ENCODE measurements around the gene GALE.
"Not testable (repeated sequence)": the region's sequence is repeated elsewhere in the genome, so short reads cannot be mapped to it uniquely, and the experiment has no call there.

The GALE gene

DNA sequence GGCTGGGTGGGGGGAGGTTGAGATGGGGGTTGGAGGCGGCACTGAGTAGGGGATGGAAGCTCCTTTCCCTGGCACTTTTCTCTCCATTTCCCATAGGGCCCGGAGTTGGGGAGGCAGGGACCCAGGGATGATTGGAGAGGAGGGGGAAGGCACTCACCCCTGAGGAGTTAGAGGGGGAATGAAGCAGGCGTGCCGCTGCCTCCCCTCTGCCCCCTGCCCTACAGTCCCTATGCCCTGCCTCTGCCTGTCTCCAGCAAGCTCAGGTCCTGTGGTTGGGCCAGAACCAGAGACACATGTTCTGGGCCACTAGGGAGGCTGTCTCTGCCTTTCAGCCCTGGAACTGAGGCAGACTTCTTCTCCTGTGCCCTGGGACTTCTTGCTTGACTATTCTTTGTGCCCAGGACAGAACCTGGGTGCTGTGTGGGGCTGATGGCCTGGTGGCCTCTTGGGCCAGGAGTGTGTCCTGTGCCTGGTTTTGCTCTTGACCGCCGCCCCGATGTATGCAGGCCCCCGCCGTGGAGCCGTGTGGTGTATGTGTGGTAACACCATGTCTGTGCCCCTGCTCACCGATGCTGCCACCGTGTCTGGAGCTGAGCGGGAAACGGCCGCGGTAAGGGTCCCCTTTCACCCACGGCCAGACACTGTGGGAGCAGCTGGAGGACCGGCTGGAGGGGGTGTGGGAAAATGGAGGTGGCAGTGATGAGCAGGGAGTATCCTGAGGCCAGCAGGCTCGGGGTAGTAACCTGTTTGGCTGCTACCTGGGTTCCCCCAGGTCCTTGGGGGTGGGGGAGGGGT lies 8.2 kb downstream of the GALE start:
- Histone ChIP-seq H3K9me3 (ENCODE audit: control insufficient read depth, insufficient read depth, low read length) (0 out of 2 replicates have a peak, but pooled peaks cover under 1% of the 10 kb centered on the region), H3K27me3 (ENCODE audit: control insufficient read depth, insufficient read depth, low read length) (no peaks in the 10 kb centered on the region), H3K4me3 (ENCODE audit: low read length) (peak overlapping the region; percentile 64; the same call in 1 of the 2 replicates), H3K27ac (ENCODE audit: low read length) (no peak overlapping the region), H3K4me1 (ENCODE audit: control insufficient read depth, insufficient read depth, low read length) (0 out of 2 replicates have a peak, but pooled peaks cover 3% of the 10 kb centered on the region), H3K36me3 (ENCODE audit: control insufficient read depth, insufficient read depth, low read length) (peaks cover 27% of the 10 kb centered on the region)
- DNase-seq (ENCODE audit: low read depth, low spot score) = no peak
- WGBS (ENCODE audit: insufficient coverage, insufficient read length) = no CpG with 5 or more reads among the region's 19 CpGs

- H3K9me3 ChIP-seq (ENCODE audit: control insufficient read depth, insufficient read depth, low read length) = 0 out of 2 replicates have a peak, but pooled peaks cover 1% of the 10 kb centered on the region
- DNase-seq (ENCODE audit: low read depth, low spot score) = no peak
- H3K36me3 ChIP-seq (ENCODE audit: control insufficient read depth, insufficient read depth, low read length) = peaks cover 27% of the 10 kb centered on the region
- H3K27ac ChIP-seq (ENCODE audit: low read length) = no peak overlapping the region
- H3K27me3 ChIP-seq (ENCODE audit: control insufficient read depth, insufficient read depth, low read length) = no peaks in the 10 kb centered on the region
- peak overlapping the region; percentile 64 for H3K4me3 ChIP-seq (ENCODE audit: low read length)
- H3K4me1 ChIP-seq (ENCODE audit: control insufficient read depth, insufficient read depth, low read length) = 0 out of 2 replicates have a peak, but pooled peaks cover 3% of the 10 kb centered on the region
- no CpG with 5 or more reads among the region's 15 CpGs for WGBS (ENCODE audit: insufficient coverage, insufficient read length)
These were observed 9.0 kb downstream of the GALE start for GRCh38 chr1:23791516-23792047.

DNA sequence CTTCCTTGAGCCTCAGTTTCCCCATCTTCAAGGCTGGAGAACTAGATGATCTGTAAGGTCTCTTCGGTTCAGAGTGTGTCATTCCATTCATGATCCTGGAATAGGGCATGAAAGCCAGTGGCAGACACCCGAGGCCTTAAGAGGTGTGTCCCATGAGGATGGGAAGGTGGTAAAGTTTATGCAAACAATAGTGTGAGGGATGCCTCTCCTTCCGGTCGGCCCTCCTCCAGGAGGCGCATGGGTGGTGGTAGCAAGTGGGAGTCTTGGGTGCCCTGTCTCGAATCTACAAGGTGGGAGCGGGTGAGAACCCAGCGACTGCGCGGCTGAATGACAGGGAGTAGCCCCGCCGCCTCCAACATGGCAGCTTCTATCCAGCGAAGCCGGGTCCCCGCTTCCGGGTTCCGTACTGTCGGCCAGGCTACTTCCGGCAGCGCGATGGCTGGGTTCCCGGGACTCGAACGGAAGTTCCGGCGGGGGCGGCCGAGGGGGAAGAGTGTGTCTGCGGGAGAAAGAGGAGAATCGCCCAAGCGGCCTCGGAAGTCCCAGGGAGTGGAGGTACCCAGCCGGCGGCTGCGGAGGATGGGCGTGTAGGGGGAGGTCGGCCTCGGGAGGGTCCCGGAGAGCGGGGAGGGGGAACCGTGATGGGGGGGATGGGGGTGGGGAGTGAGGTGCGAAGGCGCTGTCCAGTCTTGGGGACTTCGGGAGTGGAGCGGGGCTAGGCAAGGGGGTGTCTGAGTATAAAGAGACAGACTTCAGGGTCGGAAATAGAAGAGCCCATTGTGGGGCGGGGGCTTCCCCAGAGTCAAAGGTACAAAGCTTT lies 9.6 kb downstream of the GALE start, which contains the start of gene LYPLA2:
LYPLA2 (plus strand) TSS at position 450 of the 820 bp plus-strand sequence. CDS start 1,538 bp downstream, outside the sequence.
- WGBS (ENCODE audit: insufficient coverage, insufficient read length) = no CpG with 5 or more reads among the region's 47 CpGs
- DNase-seq (ENCODE audit: low read depth, low spot score) = no peak
- H3K36me3 ChIP-seq (ENCODE audit: control insufficient read depth, insufficient read depth, low read length) = peaks cover 21% of the 10 kb centered on the region
- H3K27me3 ChIP-seq (ENCODE audit: control insufficient read depth, insufficient read depth, low read length) = no peaks in the 10 kb centered on the region
- H3K4me1 ChIP-seq (ENCODE audit: control insufficient read depth, insufficient read depth, low read length) = 0 out of 2 replicates have a peak, but pooled peaks cover 3% of the 10 kb centered on the region
- H3K27ac ChIP-seq (ENCODE audit: low read length) = no peak within 1 kb of the TSS
- H3K9me3 ChIP-seq (ENCODE audit: control insufficient read depth, insufficient read depth, low read length) = 0 out of 2 replicates have a peak, but pooled peaks cover 1% of the 10 kb centered on the region
- peak within 1 kb of the TSS; percentile 64 for H3K4me3 ChIP-seq (ENCODE audit: low read length)

GRCh38 chr1:23788695-23789094 lies 11.9 kb downstream of the GALE start:
- H3K4me3 ChIP-seq (ENCODE audit: low read length) = no peak overlapping the region
- 0 out of 2 replicates have a peak, but pooled peaks cover 3% of the 10 kb centered on the region for H3K4me1 ChIP-seq (ENCODE audit: control insufficient read depth, insufficient read depth, low read length)
- H3K9me3 ChIP-seq (ENCODE audit: control insufficient read depth, insufficient read depth, low read length) = 0 out of 2 replicates have a peak, but pooled peaks cover 1% of the 10 kb centered on the region
- WGBS (ENCODE audit: insufficient coverage, insufficient read length) = no CpG with 5 or more reads among the region's 3 CpGs
- no peak for DNase-seq (ENCODE audit: low read depth, low spot score)
- H3K36me3 ChIP-seq (ENCODE audit: control insufficient read depth, insufficient read depth, low read length) = peaks cover 11% of the 10 kb centered on the region
- no peaks in the 10 kb centered on the region for H3K27me3 ChIP-seq (ENCODE audit: control insufficient read depth, insufficient read depth, low read length)
- no peak overlapping the region for H3K27ac ChIP-seq (ENCODE audit: low read length)

- Histone ChIP-seq H3K36me3 (ENCODE audit: control insufficient read depth, insufficient read depth, low read length) (peaks cover 5% of the 10 kb centered on the region), H3K27me3 (ENCODE audit: control insufficient read depth, insufficient read depth, low read length) (no peaks in the 10 kb centered on the region), H3K4me3 (ENCODE audit: low read length) (no peak overlapping the region), H3K27ac (ENCODE audit: low read length) (no peak overlapping the region), H3K4me1 (ENCODE audit: control insufficient read depth, insufficient read depth, low read length) (0 out of 2 replicates have a peak, but pooled peaks cover 3% of the 10 kb centered on the region), H3K9me3 (ENCODE audit: control insufficient read depth, insufficient read depth, low read length) (0 out of 2 replicates have a peak, but pooled peaks cover 1% of the 10 kb centered on the region)
- no peak for DNase-seq (ENCODE audit: low read depth, low spot score)
- WGBS (ENCODE audit: insufficient coverage, insufficient read length) = no CpG with 5 or more reads among the region's 3 CpGs
These were observed 12.9 kb downstream of the GALE start for GRCh38 chr1:23787701-23788100.

DNA sequence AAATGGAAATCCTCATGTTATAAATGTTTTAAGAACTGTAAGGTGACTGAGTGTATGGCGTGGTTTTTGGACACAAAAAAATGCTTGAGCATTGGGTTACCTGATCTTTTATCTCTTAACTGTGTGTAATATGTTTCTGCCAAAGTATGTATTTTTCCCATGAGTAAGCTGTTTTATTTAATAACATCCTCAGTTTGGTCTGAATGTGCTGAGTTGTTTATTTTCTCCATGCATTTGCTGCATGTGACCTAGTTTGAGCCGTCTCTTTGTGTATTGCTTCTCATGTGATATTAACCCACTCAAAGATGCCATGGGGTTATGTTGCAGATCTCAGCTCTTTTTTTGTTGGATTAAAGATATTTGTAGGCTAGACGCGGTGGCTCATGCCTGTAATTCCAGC lies 15.7 kb downstream of the GALE start:
- Histone ChIP-seq H3K36me3 (ENCODE audit: control insufficient read depth, insufficient read depth, low read length) (peaks cover 5% of the 10 kb centered on the region), H3K9me3 (ENCODE audit: control insufficient read depth, insufficient read depth, low read length) (0 out of 2 replicates have a peak, but pooled peaks cover 1% of the 10 kb centered on the region), H3K27ac (ENCODE audit: low read length) (no peak overlapping the region), H3K4me3 (ENCODE audit: low read length) (no peak overlapping the region), H3K4me1 (ENCODE audit: control insufficient read depth, insufficient read depth, low read length) (no peaks in the 10 kb centered on the region), H3K27me3 (ENCODE audit: control insufficient read depth, insufficient read depth, low read length) (no peaks in the 10 kb centered on the region)
- WGBS (ENCODE audit: insufficient coverage, insufficient read length) = no CpG with 5 or more reads among the region's 4 CpGs
- DNase-seq (ENCODE audit: low read depth, low spot score) = no peak

- not testable (repeated sequence) for DNase-seq (ENCODE audit: low read depth, low spot score); H3K27me3 ChIP-seq (ENCODE audit: control insufficient read depth, insufficient read depth, low read length); H3K9me3 ChIP-seq (ENCODE audit: control insufficient read depth, insufficient read depth, low read length); H3K36me3 ChIP-seq (ENCODE audit: control insufficient read depth, insufficient read depth, low read length); H3K4me3 ChIP-seq (ENCODE audit: low read length); H3K27ac ChIP-seq (ENCODE audit: low read length); H3K4me1 ChIP-seq (ENCODE audit: control insufficient read depth, insufficient read depth, low read length)
- WGBS (ENCODE audit: insufficient coverage, insufficient read length) = no CpG with 5 or more reads among the region's 11 CpGs
These were observed 17.4 kb downstream of the GALE start for GRCh38 chr1:23783141-23783540.

DNA sequence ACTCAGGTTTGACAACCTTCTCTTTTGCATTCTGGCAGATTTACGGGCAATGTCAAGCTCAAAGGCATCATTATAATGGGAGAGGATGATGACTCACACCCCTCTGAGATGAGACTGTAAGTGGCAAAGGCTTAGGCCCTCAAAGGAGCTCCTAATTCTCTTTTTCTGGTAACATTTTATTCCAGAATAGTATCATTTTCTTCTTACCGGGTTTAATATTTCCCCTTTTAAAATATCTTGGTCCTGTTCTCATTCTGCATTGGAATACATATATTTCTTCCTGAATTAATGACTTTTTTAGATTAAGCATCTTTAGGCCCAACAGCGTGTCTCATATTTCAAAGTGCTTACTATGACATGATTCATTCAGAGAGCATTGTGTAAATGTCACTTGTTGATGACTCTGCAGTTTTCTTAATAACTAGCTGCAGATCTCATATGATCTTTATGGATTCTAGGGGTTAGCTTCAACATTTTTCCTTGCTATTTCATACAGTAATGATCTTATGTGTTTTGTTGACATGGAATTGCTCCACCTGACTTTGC lies 20.7 kb downstream of the GALE start:
- no peaks in the 10 kb centered on the region for H3K27me3 ChIP-seq (ENCODE audit: control insufficient read depth, insufficient read depth, low read length)
- H3K9me3 ChIP-seq (ENCODE audit: control insufficient read depth, insufficient read depth, low read length) = no peaks in the 10 kb centered on the region
- WGBS (ENCODE audit: insufficient coverage, insufficient read length) = no CpG with 5 or more reads among the region's 3 CpGs
- no peak overlapping the region for H3K4me3 ChIP-seq (ENCODE audit: low read length)
- DNase-seq (ENCODE audit: low read depth, low spot score) = no peak
- no peaks in the 10 kb centered on the region for H3K4me1 ChIP-seq (ENCODE audit: control insufficient read depth, insufficient read depth, low read length)
- H3K36me3 ChIP-seq (ENCODE audit: control insufficient read depth, insufficient read depth, low read length) = no peaks in the 10 kb centered on the region; the same call in none of the 2 replicates
- no peak overlapping the region for H3K27ac ChIP-seq (ENCODE audit: low read length)

- no peak within 1 kb of the TSS for H3K27ac ChIP-seq (ENCODE audit: low read length)
- H3K9me3 ChIP-seq (ENCODE audit: control insufficient read depth, insufficient read depth, low read length) = no peaks in the 10 kb centered on the region
- H3K4me3 ChIP-seq (ENCODE audit: low read length) = peak within 1 kb of the TSS; percentile 100
- no peaks in the 10 kb centered on the region for H3K27me3 ChIP-seq (ENCODE audit: control insufficient read depth, insufficient read depth, low read length)
- H3K36me3 ChIP-seq (ENCODE audit: control insufficient read depth, insufficient read depth, low read length) = no peaks in the 10 kb centered on the region; the same call in none of the 2 replicates
- no CpG with 5 or more reads among the region's 91 CpGs for WGBS (ENCODE audit: insufficient coverage, insufficient read length)
- H3K4me1 ChIP-seq (ENCODE audit: control insufficient read depth, insufficient read depth, low read length) = no peaks in the 10 kb centered on the region
- DNase-seq (ENCODE audit: low read depth, low spot score) = no peak
These were observed 22.4 kb downstream of the GALE start, which contains the start of gene PITHD1 for GRCh38 chr1:23777979-23778814. Gene PITHD1, plus strand, starts transcription at chr1:23778418. Its CDS starts 98 bp downstream, at chr1:23778516.

All from iPS DF 6.9 (cell line).